ENCODE measurements around the gene EPHA6. TPM values are rescaled to one million over a fixed set of nuclear protein-coding genes. Genes with fewer than 3 reads are reported as not detected.
"Not testable (repeated sequence)": the region's sequence is repeated elsewhere in the genome, so short reads cannot be mapped to it uniquely, and the experiment has no call there.

EPHA6 gene
- polyA plus RNA-seq, 3 donors = 0.73 to 0.96 (median 0.74) TPM

GRCh38 chr3:97347780-97348179, 533.4 kb downstream of the EPHA6 start:
- no peak for DNase-seq (ENCODE audit: extremely low read depth in 1 of 11, low read depth in 9 of 11, low spot score in 4 of 11)

- DNase-seq (ENCODE audit: extremely low read depth in 1 of 11, low read depth in 9 of 11, low spot score in 4 of 11) = no peak
Measured at GRCh38 chr3:97350971-97351370, 536.6 kb downstream of the EPHA6 start.

- no peak for DNase-seq (ENCODE audit: extremely low read depth in 1 of 11, low read depth in 9 of 11, low spot score in 4 of 11)
Measured at GRCh38 chr3:97353176-97353575, 538.8 kb downstream of the EPHA6 start.

GRCh38 chr3:97359977-97360376, 545.6 kb downstream of the EPHA6 start:
- no peak for DNase-seq (ENCODE audit: extremely low read depth in 1 of 11, low read depth in 9 of 11, low spot score in 4 of 11)

- DNase-seq (ENCODE audit: extremely low read depth in 1 of 11, low read depth in 9 of 11, low spot score in 4 of 11) = no peak
Measured at GRCh38 chr3:97360804-97361203, 546.4 kb downstream of the EPHA6 start.

GRCh38 chr3:97384583-97384982, 570.2 kb downstream of the EPHA6 start:
- DNase-seq (ENCODE audit: extremely low read depth in 1 of 11, low read depth in 9 of 11, low spot score in 4 of 11) = no peak

GRCh38 chr3:97388774-97389173, 574.4 kb downstream of the EPHA6 start:
- DNase-seq (ENCODE audit: extremely low read depth in 1 of 11, low read depth in 9 of 11, low spot score in 4 of 11) = no peak

- no peak for DNase-seq (ENCODE audit: extremely low read depth in 1 of 11, low read depth in 9 of 11, low spot score in 4 of 11)
Measured at GRCh38 chr3:97389936-97390335, 575.5 kb downstream of the EPHA6 start.

- no peak for DNase-seq (ENCODE audit: extremely low read depth in 1 of 11, low read depth in 9 of 11, low spot score in 4 of 11)
Measured at GRCh38 chr3:97391167-97391566, 576.8 kb downstream of the EPHA6 start.

GRCh38 chr3:97409612-97410011, 595.2 kb downstream of the EPHA6 start:
- DNase-seq (ENCODE audit: extremely low read depth in 1 of 11, low read depth in 9 of 11, low spot score in 4 of 11) = no peak

GRCh38 chr3:97421565-97421964, 607.2 kb downstream of the EPHA6 start:
- DNase-seq (ENCODE audit: extremely low read depth in 1 of 11, low read depth in 9 of 11, low spot score in 4 of 11) = no peak

- no peak for DNase-seq (ENCODE audit: extremely low read depth in 1 of 11, low read depth in 9 of 11, low spot score in 4 of 11)
Measured at GRCh38 chr3:97425002-97425401, 610.6 kb downstream of the EPHA6 start.

- no peak for DNase-seq (ENCODE audit: extremely low read depth in 1 of 11, low read depth in 9 of 11, low spot score in 4 of 11)
Measured at GRCh38 chr3:97430601-97431000, 616.2 kb downstream of the EPHA6 start.

- peak in 1 of 11 donors; percentile 1 for DNase-seq (ENCODE audit: extremely low read depth in 1 of 11, low read depth in 9 of 11, low spot score in 4 of 11)
Measured at GRCh38 chr3:97432914-97433313, 618.5 kb downstream of the EPHA6 start.

- DNase-seq (ENCODE audit: extremely low read depth in 1 of 11, low read depth in 9 of 11, low spot score in 4 of 11) = no peak
Measured at GRCh38 chr3:97438131-97438530, 623.7 kb downstream of the EPHA6 start.

GRCh38 chr3:97439373-97439772, 625.0 kb downstream of the EPHA6 start:
- DNase-seq (ENCODE audit: extremely low read depth in 1 of 11, low read depth in 9 of 11, low spot score in 4 of 11) = no peak

- no peak for DNase-seq (ENCODE audit: extremely low read depth in 1 of 11, low read depth in 9 of 11, low spot score in 4 of 11)
Measured at GRCh38 chr3:97464035-97464434, 649.6 kb downstream of the EPHA6 start.

GRCh38 chr3:97470481-97470880, 656.1 kb downstream of the EPHA6 start:
- no peak for DNase-seq (ENCODE audit: extremely low read depth in 1 of 11, low read depth in 9 of 11, low spot score in 4 of 11)

- DNase-seq (ENCODE audit: extremely low read depth in 1 of 11, low read depth in 9 of 11, low spot score in 4 of 11) = no peak
Measured at GRCh38 chr3:97479740-97480139, 665.3 kb downstream of the EPHA6 start.

- DNase-seq (ENCODE audit: extremely low read depth in 1 of 11, low read depth in 9 of 11, low spot score in 4 of 11) = not testable (repeated sequence)
Measured at GRCh38 chr3:97480696-97481289, 666.4 kb downstream of the EPHA6 start.

- DNase-seq (ENCODE audit: extremely low read depth in 1 of 11, low read depth in 9 of 11, low spot score in 4 of 11) = no peak
Measured at GRCh38 chr3:97481416-97481815, 667.0 kb downstream of the EPHA6 start.

GRCh38 chr3:97485206-97485605, 670.8 kb downstream of the EPHA6 start:
- DNase-seq (ENCODE audit: extremely low read depth in 1 of 11, low read depth in 9 of 11, low spot score in 4 of 11) = no peak

All from renal cortex interstitium (tissue), 11 donors.